Gastrocnemius medialis (tissue), 4 donors: Measurements from ENCODE around the gene CDK14.

Source experiments
- POLR2A ChIP-seq, 2 donors: fragments of 450-650 bp; IDR thresholded peaks; one replicate each; pipeline ENCODE4 v1.6.1; 2017; ENCODE audit warnings: antibody characterized with exemption in 2 of 2, mild to moderate bottlenecking in 2 of 2, moderate library complexity in 2 of 2
- TF ChIP-seq, protein P1 (sequence below), 5 experiments: fragments of 450-650 bp in 3 of 5; fragments of 200-600 bp in 2 of 5; sonication (generic) in 2 of 5; IDR thresholded peaks in 4 of 5; conservative IDR thresholded peaks in 1 of 5; 1 replicate in 4 of 5; 2 replicates in 1 of 5; pipeline ENCODE4 v1.5.1; 2016 to 2019; ENCODE audit warnings: antibody characterized with exemption in 5 of 5, mild to moderate bottlenecking in 3 of 5, moderate library complexity in 3 of 5

DNA sequence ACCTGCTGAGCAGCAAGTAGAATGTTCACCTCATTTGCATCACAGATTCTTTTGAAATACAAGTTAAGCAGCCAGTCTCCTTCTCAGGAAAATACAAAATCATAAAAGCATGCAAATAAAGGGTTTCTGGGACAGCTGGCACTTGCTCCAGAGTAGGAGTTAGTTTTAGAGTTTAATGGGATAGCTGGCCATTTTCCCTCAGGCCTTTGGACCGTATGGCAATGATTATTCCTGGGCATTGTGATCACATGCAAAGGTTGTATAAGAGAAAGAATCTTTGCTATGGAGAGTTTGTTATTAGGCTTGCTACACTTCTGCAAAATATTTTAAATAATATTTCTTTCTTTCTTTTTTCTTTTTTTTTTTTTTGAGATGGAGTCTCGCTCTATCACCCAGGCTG is 240.8 kb downstream of the CDK14 start:
- TF ChIP-seq, protein P1, sequence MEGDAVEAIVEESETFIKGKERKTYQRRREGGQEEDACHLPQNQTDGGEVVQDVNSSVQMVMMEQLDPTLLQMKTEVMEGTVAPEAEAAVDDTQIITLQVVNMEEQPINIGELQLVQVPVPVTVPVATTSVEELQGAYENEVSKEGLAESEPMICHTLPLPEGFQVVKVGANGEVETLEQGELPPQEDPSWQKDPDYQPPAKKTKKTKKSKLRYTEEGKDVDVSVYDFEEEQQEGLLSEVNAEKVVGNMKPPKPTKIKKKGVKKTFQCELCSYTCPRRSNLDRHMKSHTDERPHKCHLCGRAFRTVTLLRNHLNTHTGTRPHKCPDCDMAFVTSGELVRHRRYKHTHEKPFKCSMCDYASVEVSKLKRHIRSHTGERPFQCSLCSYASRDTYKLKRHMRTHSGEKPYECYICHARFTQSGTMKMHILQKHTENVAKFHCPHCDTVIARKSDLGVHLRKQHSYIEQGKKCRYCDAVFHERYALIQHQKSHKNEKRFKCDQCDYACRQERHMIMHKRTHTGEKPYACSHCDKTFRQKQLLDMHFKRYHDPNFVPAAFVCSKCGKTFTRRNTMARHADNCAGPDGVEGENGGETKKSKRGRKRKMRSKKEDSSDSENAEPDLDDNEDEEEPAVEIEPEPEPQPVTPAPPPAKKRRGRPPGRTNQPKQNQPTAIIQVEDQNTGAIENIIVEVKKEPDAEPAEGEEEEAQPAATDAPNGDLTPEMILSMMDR (IDR thresholded peaks at IDR 0.05 in 4 of 5, conservative IDR thresholded peaks at IDR 0.05 in 1 of 5): no peak
- no peak for TF ChIP-seq POLR2A (IDR thresholded peaks at IDR 0.05)
